ENCODE data around the gene DIRAS1. TPM values are rescaled to one million over a fixed set of nuclear protein-coding genes. Genes with fewer than 3 reads are reported as not detected.

Gene DIRAS1
- total RNA-seq, 4 donors from 2014 or later, result 0.18 to 23.1 (median 1.4) TPM

GRCh38 chr19:2666344-2666994 lies 54.7 kb downstream of the DIRAS1 start:
- Histone ChIP-seq H3K4me3 (no peak overlapping the region), H3K9me3 (no peaks in the 10 kb centered on the region), H3K36me3 (no peaks in the 10 kb centered on the region), H3K4me1 (no peaks in the 10 kb centered on the region), H3K27me3 (no peaks in the 10 kb centered on the region), H3K27ac (peak overlapping the region in 1 of 4 donors; percentile 80)
- DNase-seq, result no peak
- no peak for TF ChIP-seq POLR2A (IDR thresholded peaks at IDR 0.05)
- TF ChIP-seq CTCF (IDR thresholded peaks at IDR 0.05), result no peak

GRCh38 chr19:2665103-2665502 lies 56.1 kb downstream of the DIRAS1 start:
- Histone ChIP-seq H3K27me3 (no peaks in the 10 kb centered on the region), H3K36me3 (no peaks in the 10 kb centered on the region), H3K9me3 (no peaks in the 10 kb centered on the region), H3K27ac (peak overlapping the region in 2 of 4 donors; percentile 54 to 80), H3K4me3 (no peak overlapping the region), H3K4me1 (no peaks in the 10 kb centered on the region)
- no peak for DNase-seq
- TF ChIP-seq POLR2A (IDR thresholded peaks at IDR 0.05) (no peak), CTCF (IDR thresholded peaks at IDR 0.05) (no peak)

Other genes with a start within 250 kb of the DIRAS1 start
- gene GADD45B, start 245.2 kb downstream of the DIRAS1 start, total RNA-seq, result 100 to 1,000 TPM in 1 of 4 donors, 10 to 100 TPM in 3; 35.5 to 278 (median 54.9) TPM
- gene GNG7, start 18.7 kb downstream of the DIRAS1 start, total RNA-seq, result 10 to 100 TPM in 1 of 4 donors, 1 to 10 TPM in 3; 1.2 to 14.9 (median 2.0) TPM
- gene SLC39A3, start 18.6 kb upstream of the DIRAS1 start, total RNA-seq, result 10 to 100 TPM; 22.1 to 29.7 (median 26.0) TPM
- gene SGTA, start 61.9 kb upstream of the DIRAS1 start, total RNA-seq, result 10 to 100 TPM; 26.4 to 62.5 (median 45.7) TPM
- 100 to 1,000 TPM in 1 of 4 donors, 10 to 100 TPM in 3; 24.3 to 142 (median 49.5) TPM for gene THOP1, start 64.1 kb upstream of the DIRAS1 start, total RNA-seq
- gene ZNF554, start 98.5 kb upstream of the DIRAS1 start, total RNA-seq, result 10 to 100 TPM in 1 of 4 donors, 1 to 10 TPM in 3; 2.5 to 15.4 (median 6.7) TPM
- gene ZNF555, start 120.1 kb upstream of the DIRAS1 start, total RNA-seq, result 1 to 10 TPM; 4.4 to 5.8 (median 4.4) TPM
- not detected for gene ZNF556, start 146.0 kb upstream of the DIRAS1 start, total RNA-seq
- gene ZNF57, start 179.6 kb upstream of the DIRAS1 start, total RNA-seq, result 10 to 100 TPM in 3 of 4 donors, 1 to 10 TPM in 1; 2.5 to 24.1 (median 19.3) TPM
- gene ZNF77, start 223.6 kb upstream of the DIRAS1 start, total RNA-seq, result 1 to 10 TPM; 3.7 to 7.5 (median 5.6) TPM